ENCODE results near the gene MUCL3.
A peak's percentile ranks its signal among the peaks of the same experiment; 100 is the strongest.
"Not testable (repeated sequence)": the region's sequence is repeated elsewhere in the genome, so short reads cannot be mapped to it uniquely, and the experiment has no call there.

The MUCL3 gene
- 0 reads per million in 4 donors for total RNA-seq

GRCh38 chr6:30940361-30940986 is at the start of gene MUCL3:
MUCL3 (plus strand) TSS chr6:30940973; CDS start chr6:30941000, 27 bp downstream.
- no peak for DNase-seq

- no peak for DNase-seq
Observed at GRCh38 chr6:30891450-30891723, 49.4 kb upstream of the MUCL3 start.

- DNase-seq: no peak
Observed at GRCh38 chr6:30891816-30892538, 48.8 kb upstream of the MUCL3 start.

GRCh38 chr6:30893001-30893591 is 47.7 kb upstream of the MUCL3 start:
- DNase-seq: no peak

- DNase-seq: no peak
Observed at GRCh38 chr6:30893666-30894065, 47.1 kb upstream of the MUCL3 start.

- no peak for DNase-seq
Observed at GRCh38 chr6:30894381-30894780, 46.4 kb upstream of the MUCL3 start.

- no peak for DNase-seq
Observed at GRCh38 chr6:30894935-30895334, 45.8 kb upstream of the MUCL3 start.

GRCh38 chr6:30895343-30895742 is 45.4 kb upstream of the MUCL3 start:
- DNase-seq: no peak

- no peak for DNase-seq
Observed at GRCh38 chr6:30896541-30896940, 44.2 kb upstream of the MUCL3 start.

GRCh38 chr6:30897882-30898281 is 42.9 kb upstream of the MUCL3 start:
- no peak for DNase-seq

- no peak for DNase-seq
Observed at GRCh38 chr6:30898750-30899360, 41.9 kb upstream of the MUCL3 start.

- no peak for DNase-seq
Observed at GRCh38 chr6:30900863-30901417, 39.8 kb upstream of the MUCL3 start.

- no peak for DNase-seq
Observed at GRCh38 chr6:30901436-30901835, 39.3 kb upstream of the MUCL3 start.

GRCh38 chr6:30902196-30902595 is 38.6 kb upstream of the MUCL3 start:
- not testable (repeated sequence) for DNase-seq

- DNase-seq: no peak
Observed at GRCh38 chr6:30902709-30903108, 38.1 kb upstream of the MUCL3 start.

- DNase-seq: no peak
Observed at GRCh38 chr6:30903236-30903635, 37.5 kb upstream of the MUCL3 start.

GRCh38 chr6:30907290-30907757 is 33.4 kb upstream of the MUCL3 start:
- DNase-seq: not testable (repeated sequence)

GRCh38 chr6:30907758-30908591 is 32.8 kb upstream of the MUCL3 start, which contains the start of gene GTF2H4:
GTF2H4 (plus strand) TSS chr6:30908207.
- DNase-seq: peak; percentile 83 to 98 (median 93)

- no peak for DNase-seq
Observed at GRCh38 chr6:30908700-30909099, 32.1 kb upstream of the MUCL3 start.

GRCh38 chr6:30910473-30910872 is 30.3 kb upstream of the MUCL3 start:
- not testable (repeated sequence) for DNase-seq

GRCh38 chr6:30912746-30913520 is 27.8 kb upstream of the MUCL3 start:
- no peak for DNase-seq

GRCh38 chr6:30913721-30914075 is 27.1 kb upstream of the MUCL3 start:
- DNase-seq: no peak
